Hepatocyte (in vitro differentiated cells): ENCODE data around the gene PSMD5.

Experiments used
- EZH2 ChIP-seq: fragments of 200-600 bp; sonication (generic); IDR thresholded peaks from 2 replicates; pipeline ENCODE4 v1.6.1; 2016; ENCODE audit warnings: antibody characterized with exemption, mild to moderate bottlenecking, borderline replicate concordance
- EZH2phosphoT487 ChIP-seq: fragments of 200-600 bp; sonication (generic); IDR thresholded peaks from one replicate; pipeline ENCODE4 v1.6.1; 2018; ENCODE audit warnings: antibody characterized with exemption, mild to moderate bottlenecking, low read depth, moderate library complexity; ENCODE audit not compliant: unreplicated experiment, severe bottlenecking
- TF ChIP-seq, protein P1 (sequence below): fragments of 200-600 bp; sonication (generic); IDR thresholded peaks from 2 replicates; pipeline ENCODE4 v1.5.1; 2016; ENCODE audit warnings: antibody characterized with exemption, mild to moderate bottlenecking; ENCODE audit not compliant: poor library complexity

DNA sequence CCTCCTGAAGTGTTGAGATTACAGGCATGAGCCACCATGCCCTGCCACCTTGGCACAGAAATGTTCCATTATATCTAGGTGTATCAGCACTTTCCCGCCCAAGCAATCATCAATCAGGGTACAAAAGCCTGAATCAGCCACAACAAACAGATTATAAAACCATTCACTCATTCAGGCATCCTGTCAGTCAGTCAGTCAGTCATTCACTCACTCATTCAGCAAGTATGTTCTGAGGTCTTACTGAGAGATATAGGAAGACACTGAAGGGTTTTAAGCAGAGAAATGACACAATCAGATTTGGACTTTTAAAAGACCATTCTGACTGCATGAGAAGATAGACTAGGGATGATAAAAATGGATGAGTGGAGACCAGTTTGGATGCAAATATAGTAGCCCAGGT, 13.1 kb downstream of the PSMD5 start:
- TF ChIP-seq EZH2: no peak
- TF ChIP-seq, protein P1, sequence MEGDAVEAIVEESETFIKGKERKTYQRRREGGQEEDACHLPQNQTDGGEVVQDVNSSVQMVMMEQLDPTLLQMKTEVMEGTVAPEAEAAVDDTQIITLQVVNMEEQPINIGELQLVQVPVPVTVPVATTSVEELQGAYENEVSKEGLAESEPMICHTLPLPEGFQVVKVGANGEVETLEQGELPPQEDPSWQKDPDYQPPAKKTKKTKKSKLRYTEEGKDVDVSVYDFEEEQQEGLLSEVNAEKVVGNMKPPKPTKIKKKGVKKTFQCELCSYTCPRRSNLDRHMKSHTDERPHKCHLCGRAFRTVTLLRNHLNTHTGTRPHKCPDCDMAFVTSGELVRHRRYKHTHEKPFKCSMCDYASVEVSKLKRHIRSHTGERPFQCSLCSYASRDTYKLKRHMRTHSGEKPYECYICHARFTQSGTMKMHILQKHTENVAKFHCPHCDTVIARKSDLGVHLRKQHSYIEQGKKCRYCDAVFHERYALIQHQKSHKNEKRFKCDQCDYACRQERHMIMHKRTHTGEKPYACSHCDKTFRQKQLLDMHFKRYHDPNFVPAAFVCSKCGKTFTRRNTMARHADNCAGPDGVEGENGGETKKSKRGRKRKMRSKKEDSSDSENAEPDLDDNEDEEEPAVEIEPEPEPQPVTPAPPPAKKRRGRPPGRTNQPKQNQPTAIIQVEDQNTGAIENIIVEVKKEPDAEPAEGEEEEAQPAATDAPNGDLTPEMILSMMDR: no peak
- TF ChIP-seq EZH2phosphoT487: no peak
